AG10803 (cell line): ENCODE measurements around the gene TIMM50.

Experiments used
- DNase-seq: peaks from one replicate; pipeline ENCODE4 v3.0.0; 2010; ENCODE audit warnings: low read depth
- H3K4me3 ChIP-seq: 2 replicates; pipeline ENCODE4 v1.5.1; 2011; ENCODE audit warnings: mild to moderate bottlenecking, low read length, control low read depth
- CTCF ChIP-seq: conservative IDR thresholded peaks from 2 replicates; pipeline ENCODE4 v1.5.1; 2011; ENCODE audit warnings: mild to moderate bottlenecking, low read length, control low read depth, inconsistent platforms

TIMM50 gene

GRCh38 chr19:39496063-39496462 is 15.4 kb downstream of the TIMM50 start:
- H3K4me3 ChIP-seq: no peak overlapping the region
- TF ChIP-seq CTCF: no peak
- DNase-seq: no peak

- DNase-seq: no peak
- TF ChIP-seq CTCF: no peak
- no peak overlapping the region for H3K4me3 ChIP-seq
Observed at GRCh38 chr19:39497701-39497995, 17.0 kb downstream of the TIMM50 start.

GRCh38 chr19:39497996-39498797 is 17.6 kb downstream of the TIMM50 start:
- TF ChIP-seq CTCF: peak; percentile 29
- no peak for DNase-seq
- H3K4me3 ChIP-seq: peak overlapping the region; percentile 5

- DNase-seq: no peak
- H3K4me3 ChIP-seq: peak within 1 kb of the TSS; percentile 5
- TF ChIP-seq CTCF: no peak
Observed at GRCh38 chr19:39498798-39499642, 18.4 kb downstream of the TIMM50 start, which contains the start of gene DLL3. Gene DLL3 (plus strand): TSS chr19:39498947. CDS start chr19:39498975, 28 bp downstream.

GRCh38 chr19:39499932-39500331 is 19.3 kb downstream of the TIMM50 start:
- no peak for DNase-seq
- H3K4me3 ChIP-seq: no peak overlapping the region
- no peak for TF ChIP-seq CTCF

GRCh38 chr19:39500543-39500942 is 19.9 kb downstream of the TIMM50 start:
- no peak for DNase-seq
- TF ChIP-seq CTCF: no peak
- H3K4me3 ChIP-seq: no peak overlapping the region
